Measurements from ENCODE around the gene TTC28.

TTC28 gene

GRCh38 chr22:28208787-28209186 is 470.9 kb downstream of the TTC28 start:
- Histone ChIP-seq H3K36me3 (no peaks in the 10 kb centered on the region), H3K27me3 (no peaks in the 10 kb centered on the region), H3K4me1 (ENCODE audit: control insufficient read depth in 1 of 2, insufficient read depth in 1 of 2, low read depth in 1 of 2, low read length in 1 of 2) (no peaks in the 10 kb centered on the region), H3K4me3 (ENCODE audit: low read depth in 1 of 2, low read length in 1 of 2) (no peak overlapping the region), H3K9me3 (no peaks in the 10 kb centered on the region), H3K27ac (no peak overlapping the region)
- TF ChIP-seq, protein P1, sequence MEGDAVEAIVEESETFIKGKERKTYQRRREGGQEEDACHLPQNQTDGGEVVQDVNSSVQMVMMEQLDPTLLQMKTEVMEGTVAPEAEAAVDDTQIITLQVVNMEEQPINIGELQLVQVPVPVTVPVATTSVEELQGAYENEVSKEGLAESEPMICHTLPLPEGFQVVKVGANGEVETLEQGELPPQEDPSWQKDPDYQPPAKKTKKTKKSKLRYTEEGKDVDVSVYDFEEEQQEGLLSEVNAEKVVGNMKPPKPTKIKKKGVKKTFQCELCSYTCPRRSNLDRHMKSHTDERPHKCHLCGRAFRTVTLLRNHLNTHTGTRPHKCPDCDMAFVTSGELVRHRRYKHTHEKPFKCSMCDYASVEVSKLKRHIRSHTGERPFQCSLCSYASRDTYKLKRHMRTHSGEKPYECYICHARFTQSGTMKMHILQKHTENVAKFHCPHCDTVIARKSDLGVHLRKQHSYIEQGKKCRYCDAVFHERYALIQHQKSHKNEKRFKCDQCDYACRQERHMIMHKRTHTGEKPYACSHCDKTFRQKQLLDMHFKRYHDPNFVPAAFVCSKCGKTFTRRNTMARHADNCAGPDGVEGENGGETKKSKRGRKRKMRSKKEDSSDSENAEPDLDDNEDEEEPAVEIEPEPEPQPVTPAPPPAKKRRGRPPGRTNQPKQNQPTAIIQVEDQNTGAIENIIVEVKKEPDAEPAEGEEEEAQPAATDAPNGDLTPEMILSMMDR (IDR thresholded peaks at IDR 0.05): no peak

GRCh38 chr22:28208036-28208435 is 471.6 kb downstream of the TTC28 start:
- Histone ChIP-seq H3K36me3 (no peaks in the 10 kb centered on the region), H3K27ac (no peak overlapping the region), H3K4me1 (ENCODE audit: control insufficient read depth in 1 of 2, insufficient read depth in 1 of 2, low read depth in 1 of 2, low read length in 1 of 2) (no peaks in the 10 kb centered on the region), H3K27me3 (no peaks in the 10 kb centered on the region), H3K9me3 (no peaks in the 10 kb centered on the region), H3K4me3 (ENCODE audit: low read depth in 1 of 2, low read length in 1 of 2) (no peak overlapping the region)
- TF ChIP-seq, protein P1 (IDR thresholded peaks at IDR 0.05): no peak

- Histone ChIP-seq H3K9me3 (no peaks in the 10 kb centered on the region), H3K4me1 (ENCODE audit: control insufficient read depth in 1 of 2, insufficient read depth in 1 of 2, low read depth in 1 of 2, low read length in 1 of 2) (no peaks in the 10 kb centered on the region), H3K27me3 (no peaks in the 10 kb centered on the region), H3K36me3 (no peaks in the 10 kb centered on the region), H3K27ac (no peak overlapping the region), H3K4me3 (ENCODE audit: low read depth in 1 of 2, low read length in 1 of 2) (no peak overlapping the region)
- TF ChIP-seq, protein P1 (IDR thresholded peaks at IDR 0.05): no peak
These were observed 472.2 kb downstream of the TTC28 start for GRCh38 chr22:28207281-28208030.

DNA sequence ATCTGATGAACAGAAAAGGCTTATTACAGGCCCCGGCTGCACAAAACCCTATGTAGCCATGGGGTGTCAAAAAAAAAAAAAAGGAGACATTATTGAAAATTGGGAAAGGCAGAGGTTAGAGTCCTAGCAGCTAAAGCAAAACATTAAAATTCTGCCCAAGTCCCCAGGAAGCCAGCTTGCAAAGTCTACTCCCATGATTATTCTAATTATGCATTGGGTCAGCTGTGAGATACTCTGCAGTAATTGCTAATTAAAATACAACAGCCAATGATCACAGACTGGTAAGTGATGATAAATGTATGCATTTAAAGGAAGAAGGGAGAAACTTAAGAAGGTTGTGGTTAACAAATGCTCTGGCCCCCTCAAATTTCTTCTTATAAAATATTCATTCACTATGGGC is 473.7 kb downstream of the TTC28 start:
- no peak overlapping the region for H3K4me3 ChIP-seq (ENCODE audit: low read depth in 1 of 2, low read length in 1 of 2)
- TF ChIP-seq, protein P1 (IDR thresholded peaks at IDR 0.05): no peak
- H3K27me3 ChIP-seq: no peaks in the 10 kb centered on the region
- H3K27ac ChIP-seq: no peak overlapping the region
- no peaks in the 10 kb centered on the region for H3K9me3 ChIP-seq
- no peaks in the 10 kb centered on the region for H3K4me1 ChIP-seq (ENCODE audit: control insufficient read depth in 1 of 2, insufficient read depth in 1 of 2, low read depth in 1 of 2, low read length in 1 of 2)
- no peaks in the 10 kb centered on the region for H3K36me3 ChIP-seq

DNA sequence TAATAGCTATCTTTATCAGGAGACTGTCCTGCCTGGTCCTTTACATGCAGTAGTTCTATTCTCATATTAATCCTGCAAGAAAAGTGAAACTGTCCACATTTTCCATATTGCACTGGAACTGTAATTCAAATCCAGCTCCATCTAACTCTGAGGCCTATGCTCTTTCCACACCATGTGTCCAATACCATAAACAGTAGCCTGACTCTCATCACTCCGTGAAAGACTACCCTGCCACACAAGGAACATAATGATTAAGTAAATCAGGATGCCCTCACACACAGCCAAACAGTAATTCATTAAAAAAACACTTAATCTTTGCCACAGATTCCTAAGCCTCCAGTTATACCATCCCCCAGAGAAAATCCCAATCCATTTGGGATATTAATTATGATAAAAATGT is 475.3 kb downstream of the TTC28 start:
- H3K4me3 ChIP-seq (ENCODE audit: low read depth in 1 of 2, low read length in 1 of 2): no peak overlapping the region
- H3K9me3 ChIP-seq: no peaks in the 10 kb centered on the region
- no peaks in the 10 kb centered on the region for H3K36me3 ChIP-seq
- TF ChIP-seq, protein P1 (IDR thresholded peaks at IDR 0.05): no peak
- H3K27me3 ChIP-seq: no peaks in the 10 kb centered on the region
- H3K4me1 ChIP-seq (ENCODE audit: control insufficient read depth in 1 of 2, insufficient read depth in 1 of 2, low read depth in 1 of 2, low read length in 1 of 2): no peaks in the 10 kb centered on the region
- H3K27ac ChIP-seq: no peak overlapping the region

All from neutrophil (primary cell).